GM21737 (cell line): Measurements from ENCODE around the gene PID1.
"Not testable (repeated sequence)": the region's sequence is repeated elsewhere in the genome, so short reads cannot be mapped to it uniquely, and the experiment has no call there.

Experiments used
- ATAC-seq: cut with Tn5 transposase; IDR thresholded peaks from one replicate; pipeline ENCODE4 v1.9.1; 2021; ENCODE audit warnings: mild to moderate bottlenecking, moderate library complexity; ENCODE audit not compliant: unreplicated experiment

Gene PID1

DNA sequence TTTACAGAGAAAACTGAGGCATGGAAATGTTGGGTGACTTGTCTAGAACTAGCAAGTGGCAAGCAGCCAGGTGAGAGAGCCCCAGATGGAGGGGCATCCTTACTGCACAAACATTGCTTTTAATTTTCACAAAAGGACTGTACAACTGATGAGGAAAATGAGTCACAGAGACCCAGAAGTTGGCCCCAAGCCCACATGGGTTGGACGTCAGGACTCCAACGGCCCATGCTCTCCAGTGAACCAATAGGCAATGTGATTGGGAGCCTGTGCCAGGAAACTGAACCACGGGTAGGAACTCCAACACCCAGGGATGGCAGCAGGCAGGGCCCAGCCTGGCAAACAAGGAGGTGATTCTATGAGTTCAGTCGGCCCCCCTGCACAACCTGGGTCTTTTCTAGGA is 50.8 kb downstream of the PID1 start:
- ATAC-seq, result no peak

DNA sequence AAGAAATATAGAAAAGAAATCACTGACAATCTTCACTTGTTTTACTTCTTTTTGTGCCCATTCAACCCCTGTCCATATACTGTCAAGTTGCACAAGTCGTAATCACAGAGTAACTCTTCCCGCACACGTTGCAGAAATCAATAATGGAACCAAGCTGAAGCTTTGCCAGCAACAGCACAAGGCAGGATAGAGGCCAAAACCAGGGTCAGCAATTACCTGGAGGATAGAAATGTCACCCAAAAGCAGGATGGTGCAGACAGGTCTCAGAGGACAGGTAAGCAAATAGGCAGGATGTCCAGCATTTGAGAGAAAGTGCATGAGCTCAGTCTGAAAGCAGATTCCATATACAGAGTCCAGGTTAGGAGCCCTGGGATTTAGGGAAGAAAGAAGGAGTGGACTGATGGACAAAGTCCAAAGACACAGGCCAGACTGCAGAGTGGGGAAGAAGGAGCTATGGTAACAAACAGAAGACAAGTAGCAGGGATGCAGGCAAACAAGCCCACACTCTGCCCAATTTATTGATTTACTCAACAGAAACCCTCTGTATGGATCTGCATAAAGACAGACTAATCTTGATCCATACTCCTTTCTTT is 52.7 kb downstream of the PID1 start:
- ATAC-seq, result no peak

DNA sequence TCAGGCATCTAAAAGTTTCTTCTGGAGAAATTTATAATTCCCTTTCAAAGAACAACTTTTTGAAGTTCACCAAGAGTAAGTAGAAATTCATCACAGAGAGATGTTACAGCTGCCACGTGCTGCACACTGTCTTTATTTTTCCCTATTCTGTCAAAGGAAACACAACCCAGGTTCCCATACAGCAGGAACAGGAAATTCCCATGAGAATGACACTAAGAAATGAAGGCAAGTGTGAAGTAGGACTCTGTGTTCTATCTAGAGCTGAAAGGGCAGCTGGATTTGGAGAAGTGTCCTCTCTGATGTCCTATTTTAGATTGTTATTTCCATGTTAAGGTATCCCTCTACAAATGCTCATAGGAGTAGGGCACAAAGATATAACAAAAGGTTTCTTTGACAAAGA is 58.8 kb downstream of the PID1 start:
- no peak for ATAC-seq

DNA sequence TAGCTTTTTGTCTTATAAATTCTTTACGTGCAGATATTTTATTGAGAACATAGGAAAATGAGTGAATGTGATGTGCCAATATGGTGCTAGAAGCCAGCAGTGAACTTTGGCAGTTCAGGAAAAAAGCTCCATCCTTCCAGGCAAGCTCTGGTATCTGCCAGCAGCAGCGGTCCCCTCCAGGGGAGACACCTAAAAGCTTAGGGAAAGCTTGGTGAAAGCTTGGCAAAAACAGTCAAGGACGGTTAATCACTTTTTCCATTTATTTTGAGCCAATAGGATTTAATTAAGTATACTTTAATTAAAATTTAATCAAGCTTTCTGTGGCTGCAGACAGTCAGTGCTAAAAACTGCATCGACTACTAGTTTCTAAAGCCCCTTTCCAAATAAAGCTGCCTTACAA is 60.4 kb downstream of the PID1 start:
- ATAC-seq, result no peak

- ATAC-seq, result no peak
Measured at GRCh38 chr2:229206548-229206947, 64.5 kb downstream of the PID1 start.

GRCh38 chr2:229205704-229206103 is 65.4 kb downstream of the PID1 start:
- no peak for ATAC-seq

GRCh38 chr2:229202646-229203045 is 68.4 kb downstream of the PID1 start:
- ATAC-seq, result no peak

- no peak for ATAC-seq
Measured at GRCh38 chr2:229201521-229201920, 69.6 kb downstream of the PID1 start.

- ATAC-seq, result no peak
Measured at GRCh38 chr2:229199267-229199666, 71.8 kb downstream of the PID1 start.

- no peak for ATAC-seq
Measured at GRCh38 chr2:229196448-229196847, 74.6 kb downstream of the PID1 start.

DNA sequence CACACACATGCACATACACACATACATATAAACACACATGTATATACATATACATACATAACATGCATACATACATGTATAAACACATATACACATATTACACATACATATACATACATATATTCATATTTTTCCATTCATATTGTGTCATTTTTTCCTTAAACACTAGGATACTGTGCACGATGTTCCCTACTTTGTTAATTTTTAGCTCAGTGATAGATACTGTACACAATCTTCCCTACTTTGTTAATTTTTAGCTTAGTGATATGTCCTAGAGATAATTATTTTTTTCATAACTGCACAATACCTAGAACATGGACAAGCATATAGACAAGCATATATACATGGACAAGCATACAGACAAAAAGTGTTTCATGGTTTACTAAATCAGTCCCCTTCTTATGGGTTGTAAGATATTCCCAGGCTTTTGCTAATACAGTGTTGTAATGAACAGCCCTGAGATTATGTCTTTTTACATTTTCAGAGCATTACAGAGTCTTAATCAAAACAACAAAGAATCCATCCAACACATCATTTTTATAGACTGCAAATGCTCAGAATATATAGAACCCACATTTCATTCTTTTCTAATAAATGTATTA is 75.6 kb downstream of the PID1 start:
- no peak for ATAC-seq

- no peak for ATAC-seq
Measured at GRCh38 chr2:229193281-229193680, 77.8 kb downstream of the PID1 start.

GRCh38 chr2:229191413-229191812 is 79.7 kb downstream of the PID1 start:
- ATAC-seq, result no peak

DNA sequence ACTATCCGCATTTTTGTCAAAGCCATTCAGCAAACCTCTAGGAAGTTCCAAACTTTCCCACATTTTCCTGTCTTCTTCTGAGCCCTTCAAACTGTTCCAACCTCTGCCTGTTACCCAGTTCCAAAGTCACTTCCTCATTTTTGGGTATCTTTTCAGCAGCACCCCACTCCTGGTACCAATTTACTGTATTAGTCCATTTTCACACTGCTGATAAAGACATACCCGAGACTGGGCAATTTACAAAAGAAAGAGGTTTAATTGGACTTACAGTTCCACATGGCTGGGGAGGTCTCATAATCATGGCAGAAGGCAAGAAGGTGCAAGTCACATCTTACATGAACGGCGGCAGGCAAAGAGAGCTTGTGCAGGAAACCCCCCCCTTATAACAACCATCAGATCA is 84.0 kb downstream of the PID1 start:
- ATAC-seq, result not testable (repeated sequence)

DNA sequence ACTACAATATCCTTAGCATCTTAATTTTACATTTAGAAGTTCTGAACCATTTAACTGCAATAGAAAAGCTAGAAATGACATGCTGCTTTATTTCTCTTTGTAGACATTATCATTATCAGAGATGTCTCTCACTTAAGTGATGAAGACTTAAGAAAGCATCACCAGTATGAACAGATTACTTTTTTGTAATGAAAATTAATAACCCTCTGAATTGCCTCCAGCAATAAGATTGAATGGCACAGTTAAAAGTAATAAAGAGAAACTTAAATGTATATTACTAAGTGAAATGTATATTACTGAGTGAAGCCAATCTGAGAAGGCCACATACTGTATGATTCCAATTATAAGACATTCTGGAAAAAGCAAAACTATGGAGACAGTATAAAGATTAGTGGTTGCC is 89.4 kb downstream of the PID1 start:
- ATAC-seq, result no peak

- ATAC-seq, result no peak
Measured at GRCh38 chr2:229180658-229181057, 90.4 kb downstream of the PID1 start.

DNA sequence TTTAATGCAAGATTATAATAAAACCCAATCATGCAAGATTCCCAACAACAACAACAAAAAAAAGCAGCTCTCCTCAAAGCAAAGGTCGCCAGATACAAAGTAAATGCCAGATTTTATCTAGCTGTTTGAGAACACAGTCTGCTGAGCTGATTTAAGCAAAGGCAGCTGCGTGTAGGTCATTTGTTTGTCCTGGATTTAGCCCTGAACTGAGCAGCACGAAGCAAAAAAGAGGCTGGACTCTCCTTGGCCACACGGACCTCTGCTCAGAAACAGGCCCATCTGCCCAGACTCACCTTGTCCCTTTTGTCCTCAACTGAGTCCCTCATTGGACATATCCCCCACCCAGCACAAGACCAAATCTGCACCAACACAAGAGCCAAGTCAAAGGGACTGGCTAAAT is 91.5 kb downstream of the PID1 start:
- ATAC-seq, result no peak

- ATAC-seq, result no peak
Measured at GRCh38 chr2:229178706-229179105, 92.4 kb downstream of the PID1 start.

- ATAC-seq, result no peak
Measured at GRCh38 chr2:229178117-229178516, 93.0 kb downstream of the PID1 start.

DNA sequence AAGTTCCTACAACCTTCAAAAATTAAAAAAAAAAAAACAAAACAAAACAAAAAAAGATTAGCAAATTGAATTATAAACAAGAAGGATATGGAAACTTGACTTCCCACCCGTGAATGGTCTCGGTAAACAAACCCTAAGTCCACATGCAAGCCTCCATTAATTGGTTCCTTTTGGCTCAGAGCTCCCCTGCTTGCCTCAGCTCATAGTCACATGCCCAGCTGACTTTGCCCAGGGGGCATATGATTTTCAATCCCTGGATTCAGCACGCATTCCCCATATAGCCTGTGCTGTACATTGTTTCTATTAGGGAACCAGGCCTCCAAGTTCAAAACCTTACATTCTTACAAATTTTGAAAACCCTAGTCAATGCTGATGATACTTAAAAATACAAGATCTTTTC is 95.0 kb downstream of the PID1 start:
- ATAC-seq, result no peak

DNA sequence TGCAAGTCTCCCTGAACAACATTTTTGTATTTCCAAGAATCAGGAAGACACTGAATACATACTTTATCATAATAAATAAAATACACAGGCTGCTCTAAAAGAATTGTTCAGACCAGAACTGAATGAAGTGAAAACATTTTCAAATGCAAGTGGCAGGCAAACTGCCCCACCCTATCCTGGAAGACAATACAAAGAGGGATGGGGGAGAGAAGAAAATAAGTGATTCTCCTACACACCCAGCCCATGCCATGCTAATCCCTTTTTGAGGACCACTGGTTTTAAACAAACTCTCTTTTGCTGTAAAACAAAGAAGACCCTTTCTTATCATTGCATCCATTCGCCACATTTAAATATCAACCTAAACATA is 95.6 kb downstream of the PID1 start:
- ATAC-seq, result no peak

GRCh38 chr2:229174794-229175496 is 96.1 kb downstream of the PID1 start:
- ATAC-seq, result no peak
